IPS-NIHi11 (cell line): ENCODE data around the gene TRMT44.

Experiments used
- DNase-seq: peaks from one replicate; pipeline ENCODE4 v3.0.0; 2012; ENCODE audit warnings: mixed read lengths, low spot score

Gene TRMT44

GRCh38 chr4:8434251-8435073 is 6.1 kb upstream of the TRMT44 start:
- DNase-seq: no peak

GRCh38 chr4:8435656-8436121 is 4.9 kb upstream of the TRMT44 start:
- DNase-seq: no peak

GRCh38 chr4:8437281-8437680 is 3.3 kb upstream of the TRMT44 start:
- DNase-seq: peak; percentile 58

- no peak for DNase-seq
Observed at GRCh38 chr4:8438743-8439142, 1.8 kb upstream of the TRMT44 start.

- DNase-seq: no peak
Observed at GRCh38 chr4:8439168-8439567, 1.4 kb upstream of the TRMT44 start.

GRCh38 chr4:8439914-8440491 is 574 bp upstream of the TRMT44 start:
- DNase-seq: no peak

- no peak for DNase-seq
Observed at GRCh38 chr4:8441499-8442091, 1.0 kb downstream of the TRMT44 start.

- no peak for DNase-seq
Observed at GRCh38 chr4:8442596-8443358, 2.2 kb downstream of the TRMT44 start.

- DNase-seq: no peak
Observed at GRCh38 chr4:8443801-8444200, 3.2 kb downstream of the TRMT44 start.

- no peak for DNase-seq
Observed at GRCh38 chr4:8446122-8446521, 5.5 kb downstream of the TRMT44 start.

- DNase-seq: no peak
Observed at GRCh38 chr4:8451440-8452182, 11.0 kb downstream of the TRMT44 start.

GRCh38 chr4:8453957-8454356 is 13.4 kb downstream of the TRMT44 start:
- no peak for DNase-seq

GRCh38 chr4:8457646-8458252 is 17.2 kb downstream of the TRMT44 start:
- no peak for DNase-seq

GRCh38 chr4:8459867-8460445 is 19.4 kb downstream of the TRMT44 start:
- no peak for DNase-seq

- DNase-seq: no peak
Observed at GRCh38 chr4:8461086-8461485, 20.5 kb downstream of the TRMT44 start.

GRCh38 chr4:8461616-8462015 is 21.0 kb downstream of the TRMT44 start:
- DNase-seq: no peak

GRCh38 chr4:8463811-8464210 is 23.2 kb downstream of the TRMT44 start:
- no peak for DNase-seq

GRCh38 chr4:8464381-8464780 is 23.8 kb downstream of the TRMT44 start:
- DNase-seq: no peak

GRCh38 chr4:8465615-8466611 is 25.3 kb downstream of the TRMT44 start:
- DNase-seq: no peak

GRCh38 chr4:8467016-8467415 is 26.4 kb downstream of the TRMT44 start:
- DNase-seq: no peak
